SU-DHL-6 (cell line): ENCODE data around the gene TTLL9.

ENCODE experiments used
- H2AFZ ChIP-seq: fragments of 200-600 bp; sonication (generic); 2 replicates; pipeline ENCODE4 v1.6.1; 2014; ENCODE audit warnings: low read depth, mild to moderate bottlenecking, moderate library complexity, mixed read lengths, antibody characterized with exemption, low read length; ENCODE audit not compliant: severe bottlenecking
- H3F3A ChIP-seq: fragments of 200-600 bp; shearing (Covaris generic); 2 replicates; pipeline ENCODE4 v1.6.0; 2016; ENCODE audit warnings: antibody characterized with exemption, mild to moderate bottlenecking; ENCODE audit not compliant: insufficient read depth
- H3K27ac ChIP-seq: fragments of 200-600 bp; sonication (generic); 2 replicates; pipeline ENCODE4 v1.5.1; 2016; ENCODE audit warnings: low read depth, mild to moderate bottlenecking, low read length, moderate library complexity, mixed read lengths
- H3K27me3 ChIP-seq: fragments of 200-600 bp; sonication (generic), shearing (Covaris generic); 2 replicates; pipeline ENCODE4 v1.6.0; 2014; ENCODE audit warnings: mild to moderate bottlenecking, low read length
- H3K36me3 ChIP-seq: fragments of 200-600 bp; sonication (generic); 2 replicates; pipeline ENCODE4 v1.6.1; 2014; ENCODE audit warnings: mild to moderate bottlenecking, low read length, mixed read lengths
- H3K4me2 ChIP-seq: fragments of 300-600, 200-600 bp; shearing (Covaris generic), sonication (generic); 2 replicates; pipeline ENCODE4 v1.6.0; 2014; ENCODE audit warnings: low read length, low read depth, mild to moderate bottlenecking; ENCODE audit not compliant: poor library complexity, severe bottlenecking
- H3K4me3 ChIP-seq: fragments of 200-600 bp; sonication (generic); 2 replicates; pipeline ENCODE4 v1.5.1; 2014; ENCODE audit warnings: antibody characterized with exemption, low read length, mild to moderate bottlenecking, mixed read lengths; ENCODE audit not compliant: insufficient read depth, poor library complexity, severe bottlenecking
- H3K79me2 ChIP-seq: fragments of 200-600 bp; sonication (generic); 2 replicates; pipeline ENCODE4 v1.6.1; 2014; ENCODE audit warnings: mild to moderate bottlenecking, low read length, moderate library complexity; ENCODE audit not compliant: insufficient read depth
- H3K9ac ChIP-seq: fragments of 200-600 bp; sonication (generic); 2 replicates; pipeline ENCODE4 v1.7.0; 2014; ENCODE audit warnings: mild to moderate bottlenecking, low read length
- H3K9me2 ChIP-seq: fragments of 200-600 bp; sonication (generic); replicated peaks from 2 replicates; pipeline ENCODE4 v1.6.1; 2014; ENCODE audit warnings: low read length; ENCODE audit not compliant: insufficient read depth
- H3K9me3 ChIP-seq: fragments of 200-600 bp; sonication (generic); 2 replicates; pipeline ENCODE4 v1.6.1; 2014; ENCODE audit warnings: low read length, mixed read lengths; ENCODE audit not compliant: insufficient read depth
- H4K20me1 ChIP-seq: fragments of 200-600 bp; sonication (generic); 2 replicates; pipeline ENCODE4 v1.6.1; 2014; ENCODE audit warnings: low read depth, mild to moderate bottlenecking, antibody characterized with exemption, low read length, moderate library complexity, mixed read lengths
- CTCF ChIP-seq: fragments of 200-600 bp; sonication (generic); IDR thresholded peaks from one replicate; pipeline ENCODE4 v1.5.1; 2017; ENCODE audit warnings: antibody characterized with exemption, mild to moderate bottlenecking, low read length, moderate library complexity; ENCODE audit not compliant: insufficient read depth, poor library complexity, severe bottlenecking
- EZH2phosphoT487 ChIP-seq: fragments of 200-600 bp; sonication (generic), shearing (Covaris generic); conservative IDR thresholded peaks from 2 replicates; pipeline ENCODE4 v1.6.1; 2018; ENCODE audit warnings: mild to moderate bottlenecking, antibody characterized with exemption, low read length, moderate library complexity, mixed read lengths

Gene TTLL9

GRCh38 chr20:31977080-31977479 lies 106.6 kb downstream of the TTLL9 start:
- TF ChIP-seq EZH2phosphoT487 (no peak), CTCF (no peak)
- Histone ChIP-seq H3K27me3 (no peaks in the 10 kb centered on the region), H3K9me2 (no peaks in the 10 kb centered on the region), H3K79me2 (no peaks in the 10 kb centered on the region), H2AFZ (no peak overlapping the region), H3K27ac (no peak overlapping the region), H3K4me2 (no peak overlapping the region), H3F3A (no peaks in the 10 kb centered on the region), H3K9ac (no peak overlapping the region), H3K36me3 (no peaks in the 10 kb centered on the region), H4K20me1 (no peaks in the 10 kb centered on the region; the same call in 1 of the 2 replicates), H3K9me3 (no peaks in the 10 kb centered on the region), H3K4me3 (no peak overlapping the region)

- Histone ChIP-seq H3K4me3 (no peak overlapping the region), H3K9me3 (no peaks in the 10 kb centered on the region), H3K9ac (no peak overlapping the region), H3K79me2 (no peaks in the 10 kb centered on the region), H3K9me2 (no peaks in the 10 kb centered on the region), H3K36me3 (no peaks in the 10 kb centered on the region), H4K20me1 (no peaks in the 10 kb centered on the region; the same call in 1 of the 2 replicates), H3F3A (no peaks in the 10 kb centered on the region), H3K27me3 (no peaks in the 10 kb centered on the region), H2AFZ (no peak overlapping the region), H3K27ac (no peak overlapping the region), H3K4me2 (no peak overlapping the region)
- TF ChIP-seq EZH2phosphoT487 = no peak
- no peak for TF ChIP-seq CTCF
Measured at GRCh38 chr20:31979713-31980426, 109.4 kb downstream of the TTLL9 start.

- Histone ChIP-seq H3K9ac (no peak overlapping the region), H4K20me1 (no peaks in the 10 kb centered on the region), H3K79me2 (no peaks in the 10 kb centered on the region), H3K9me3 (no peaks in the 10 kb centered on the region), H3K27me3 (no peaks in the 10 kb centered on the region), H3K9me2 (no peaks in the 10 kb centered on the region), H2AFZ (no peak overlapping the region), H3K36me3 (no peaks in the 10 kb centered on the region), H3F3A (no peaks in the 10 kb centered on the region), H3K4me2 (no peak overlapping the region), H3K27ac (no peak overlapping the region), H3K4me3 (no peak overlapping the region)
- TF ChIP-seq EZH2phosphoT487 (no peak), CTCF (no peak)
Measured at GRCh38 chr20:31981784-31982183, 111.3 kb downstream of the TTLL9 start.
